Activated naive CD4-positive, alpha-beta T cell treated with anti-CD3 and anti-CD28 coated beads, Interleukin-2, amount 50 U/mL, for 16 hours (primary cell): Measurements from ENCODE around the gene LRRC47.

Experiments
- DNase-seq: peaks from one replicate; pipeline ENCODE4 v3.0.0-alpha.2; 2020

LRRC47 gene

GRCh38 chr1:3730543-3731247 lies 65.6 kb downstream of the LRRC47 start:
- no peak for DNase-seq

GRCh38 chr1:3729594-3730542 lies 66.4 kb downstream of the LRRC47 start:
- no peak for DNase-seq
